ENCODE results near the gene DNAH1.
A peak's percentile ranks its signal among the peaks of the same experiment; 100 is the strongest.
"Not testable (repeated sequence)": the region's sequence is repeated elsewhere in the genome, so short reads cannot be mapped to it uniquely, and the experiment has no call there.

The DNAH1 gene
- 8.2 to 45.5 (median 22.2) reads per million in 18 experiments for total RNA-seq

GRCh38 chr3:52315977-52316764 lies at the start of gene DNAH1:
Gene DNAH1, plus strand, starts transcription at chr3:52316319. Its CDS starts 6,124 bp downstream, at chr3:52322443.
- no peak for DNase-seq

GRCh38 chr3:52268036-52268435 lies 48.1 kb upstream of the DNAH1 start:
- no peak for DNase-seq

- peak in 1 of 2 donors; percentile 45 for DNase-seq
Observed at GRCh38 chr3:52269776-52270175, 46.3 kb upstream of the DNAH1 start.

- peak; percentile 83 to 84 for DNase-seq
Observed at GRCh38 chr3:52270252-52270754, 45.8 kb upstream of the DNAH1 start.

- not testable (repeated sequence) for DNase-seq
Observed at GRCh38 chr3:52272172-52272571, 43.9 kb upstream of the DNAH1 start.

GRCh38 chr3:52272831-52273230 lies 43.3 kb upstream of the DNAH1 start:
- DNase-seq: no peak

- not testable (repeated sequence) for DNase-seq
Observed at GRCh38 chr3:52274781-52275180, 41.3 kb upstream of the DNAH1 start.

- DNase-seq: peak; percentile 80 to 88
Observed at GRCh38 chr3:52277071-52277964, 38.8 kb upstream of the DNAH1 start.

GRCh38 chr3:52277972-52278509 lies 38.1 kb upstream of the DNAH1 start:
- peak in 1 of 2 donors; percentile 69 for DNase-seq

GRCh38 chr3:52278510-52279069 lies 37.5 kb upstream of the DNAH1 start, which contains the start of gene WDR82:
Gene WDR82, minus strand, starts transcription at chr3:52278649. Its CDS starts 288 bp downstream, at chr3:52278361.
- peak; percentile 94 to 95 for DNase-seq

- no peak for DNase-seq
Observed at GRCh38 chr3:52279596-52279995, 36.5 kb upstream of the DNAH1 start.

GRCh38 chr3:52280050-52280461 lies 36.1 kb upstream of the DNAH1 start:
- DNase-seq: no peak

GRCh38 chr3:52281981-52282801 lies 33.9 kb upstream of the DNAH1 start:
- peak; percentile 20 to 38 for DNase-seq

- DNase-seq: no peak
Observed at GRCh38 chr3:52283306-52283705, 32.8 kb upstream of the DNAH1 start.

GRCh38 chr3:52284051-52284450 lies 32.1 kb upstream of the DNAH1 start:
- DNase-seq: not testable (repeated sequence)

GRCh38 chr3:52286777-52287110 lies 29.4 kb upstream of the DNAH1 start:
- peak; percentile 30 to 42 for DNase-seq

GRCh38 chr3:52288674-52289073 lies 27.4 kb upstream of the DNAH1 start:
- no peak for DNase-seq

GRCh38 chr3:52289338-52289746 lies 26.8 kb upstream of the DNAH1 start:
- DNase-seq: peak; percentile 26 to 45

GRCh38 chr3:52289747-52290595 lies 26.1 kb upstream of the DNAH1 start:
- no peak for DNase-seq

Measured in inflammatory macrophage (primary cell).